Ectodermal cell (in vitro differentiated cells): ENCODE results near the gene CAMK2A.
A peak's percentile ranks its signal among the peaks of the same experiment; 100 is the strongest.

Experiments used
- H3K27ac ChIP-seq: 2 replicates; pipeline ENCODE4 v1.7.0; 2013; ENCODE audit warnings: mild to moderate bottlenecking, low read depth, low read length; ENCODE audit not compliant: insufficient read depth, poor library complexity, severe bottlenecking
- H3K27me3 ChIP-seq: 2 replicates; pipeline ENCODE4 v1.7.0; 2013; ENCODE audit warnings: mild to moderate bottlenecking, low read length; ENCODE audit not compliant: insufficient read depth, control insufficient read depth, poor library complexity, severe bottlenecking
- H3K36me3 ChIP-seq: one replicate; pipeline ENCODE4 v1.7.0; 2013; ENCODE audit warnings: low read length; ENCODE audit not compliant: control insufficient read depth, insufficient read depth
- H3K4me1 ChIP-seq: one replicate; pipeline ENCODE4 v1.7.0; 2013; ENCODE audit warnings: low read length; ENCODE audit not compliant: control insufficient read depth, insufficient read depth
- H3K4me3 ChIP-seq: 2 replicates; pipeline ENCODE4 v1.7.0; 2013; ENCODE audit warnings: low read depth, low read length, control low read depth; ENCODE audit not compliant: insufficient read depth
- H3K9me3 ChIP-seq: 2 replicates; pipeline ENCODE4 v1.7.0; 2013; ENCODE audit warnings: mild to moderate bottlenecking, low read length, moderate library complexity; ENCODE audit not compliant: control insufficient read depth
- WGBS, 2 experiments: methylation state at CpG; one replicate each; pipeline ENCODE4 v1.1.7; 2013; ENCODE audit warnings: missing lambda C conversion rate in 2 of 2; 5-methylcytosine and 5-hydroxymethylcytosine counted together

The CAMK2A gene

DNA sequence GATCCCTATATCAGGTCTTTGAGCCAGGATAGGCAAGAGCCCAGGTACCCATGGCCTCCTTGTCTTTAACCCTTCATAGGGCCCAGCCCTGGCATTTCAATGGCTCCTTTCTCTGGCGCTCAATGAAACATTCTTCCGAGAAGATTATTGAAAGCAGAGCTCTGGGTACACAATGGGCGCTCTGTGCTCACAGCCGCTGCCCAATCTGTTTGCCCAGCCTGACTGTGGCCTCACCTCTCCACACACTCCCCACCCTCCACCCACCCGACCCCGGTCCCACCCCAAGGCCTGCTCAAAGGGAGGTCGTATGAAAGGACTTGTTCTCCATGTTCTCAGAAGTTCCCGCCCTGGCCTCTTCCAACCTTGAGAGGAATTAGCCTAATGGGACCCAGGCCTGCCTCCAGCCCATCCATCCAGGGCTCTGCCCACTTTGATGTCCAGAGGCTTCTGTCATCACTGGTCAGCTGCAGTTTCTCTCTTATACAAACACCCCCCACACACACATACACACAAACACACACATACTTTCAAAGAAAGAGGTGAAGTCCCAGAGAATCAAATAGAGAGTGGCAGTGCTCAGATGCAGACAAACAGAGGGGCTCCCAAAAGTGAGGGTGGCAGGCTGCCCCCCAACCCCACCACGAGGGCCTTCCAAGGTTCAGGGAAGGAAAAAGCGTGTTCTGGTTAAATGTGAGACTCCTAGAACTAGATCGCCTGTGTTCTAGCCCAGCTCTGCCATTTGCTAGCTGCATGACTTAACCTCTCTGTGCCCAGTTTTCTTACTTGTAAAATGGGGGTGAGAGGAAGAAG, 18.2 kb upstream of the CAMK2A start:
- 89 to 90% methylated on average over 11 of the region's 11 CpGs for WGBS, 2 experiments
- H3K9me3 ChIP-seq: no peaks in the 10 kb centered on the region

DNA sequence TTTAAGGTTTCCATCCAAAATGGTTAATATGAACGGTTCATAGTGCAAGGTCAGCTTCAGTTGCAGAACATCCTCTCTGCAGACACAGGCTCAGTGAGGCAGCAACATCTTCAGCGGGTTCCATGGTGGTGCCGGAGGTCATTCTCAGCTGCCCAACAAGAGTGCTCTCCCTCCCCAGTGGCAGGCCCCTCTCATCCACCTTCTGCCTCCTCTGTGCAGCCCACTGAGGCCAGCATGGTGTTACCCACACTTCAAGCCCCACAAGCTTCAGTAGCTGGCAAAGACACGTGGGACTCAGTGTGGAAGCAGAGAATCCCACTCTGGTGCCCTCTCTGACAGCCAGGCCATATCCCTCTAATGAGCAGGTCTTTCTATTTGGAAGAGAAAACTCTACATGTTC, 17.2 kb upstream of the CAMK2A start:
- Histone ChIP-seq H3K4me1 (peaks cover 30% of the 10 kb centered on the region), H3K27me3 (no peaks in the 10 kb centered on the region), H3K27ac (no peak overlapping the region), H3K4me3 (no peak overlapping the region), H3K36me3 (no peaks in the 10 kb centered on the region), H3K9me3 (no peaks in the 10 kb centered on the region)
- 94 to 96% methylated on average over 4 of the region's 4 CpGs for WGBS, 2 experiments

More for the DNA sequence above, 18.2 kb upstream of the CAMK2A start:
- H3K27ac ChIP-seq: no peak overlapping the region
- no peak overlapping the region for H3K4me3 ChIP-seq
- no peaks in the 10 kb centered on the region for H3K27me3 ChIP-seq
- H3K4me1 ChIP-seq: peaks cover 27% of the 10 kb centered on the region
- H3K36me3 ChIP-seq: no peaks in the 10 kb centered on the region

DNA sequence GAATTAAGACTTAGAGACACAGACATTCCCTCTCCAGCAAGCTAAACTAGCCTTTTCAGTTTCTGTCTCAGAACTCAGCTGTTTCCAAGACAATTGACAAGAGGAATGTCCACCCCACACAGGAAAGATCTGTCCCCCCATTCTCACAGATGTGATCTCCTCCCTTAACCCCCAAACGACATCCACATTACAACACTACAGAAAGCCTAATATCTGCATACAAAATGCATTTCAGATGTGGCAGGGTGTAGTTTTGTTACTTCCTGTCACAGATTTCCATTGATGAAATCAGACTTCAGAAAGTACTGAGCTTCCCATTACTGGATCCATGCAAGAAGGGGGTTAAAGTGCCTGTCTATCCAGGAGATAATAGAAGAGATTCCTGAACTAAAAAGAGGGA, 16.0 kb upstream of the CAMK2A start:
- Histone ChIP-seq H3K4me1 (peaks cover 42% of the 10 kb centered on the region), H3K27me3 (peaks cover 3% of the 10 kb centered on the region), H3K4me3 (no peak overlapping the region), H3K27ac (no peak overlapping the region), H3K36me3 (no peaks in the 10 kb centered on the region), H3K9me3 (no peaks in the 10 kb centered on the region)
- WGBS, 2 experiments: 75% methylated on average over 1 of the region's 1 CpG; no CpG with 5 or more reads in 1 of the 2 experiments

DNA sequence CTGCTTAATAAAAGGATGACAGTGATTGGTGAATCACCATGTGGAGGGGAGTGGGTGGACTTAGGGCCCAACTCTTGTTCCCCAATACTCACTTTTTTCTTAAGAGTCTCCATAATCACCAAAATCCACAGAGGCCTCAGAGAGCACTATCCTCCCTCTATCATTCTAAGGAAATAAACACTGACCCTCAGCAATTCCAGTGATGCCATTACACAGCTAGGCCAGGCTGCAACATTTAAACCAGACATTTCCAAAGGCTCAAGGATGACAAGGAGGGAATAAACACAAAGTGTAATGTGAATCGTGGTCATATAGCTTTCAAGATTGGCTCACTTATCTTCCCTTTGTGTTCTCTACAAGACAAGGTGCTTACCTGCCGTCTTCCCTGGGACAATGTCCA, 15.5 kb upstream of the CAMK2A start:
- Histone ChIP-seq H3K9me3 (no peaks in the 10 kb centered on the region), H3K4me1 (peaks cover 47% of the 10 kb centered on the region), H3K36me3 (no peaks in the 10 kb centered on the region), H3K27ac (no peak overlapping the region), H3K4me3 (no peak overlapping the region), H3K27me3 (peaks cover 3% of the 10 kb centered on the region)
- 90 to 91% methylated on average over 2 of the region's 2 CpGs for WGBS, 2 experiments

DNA sequence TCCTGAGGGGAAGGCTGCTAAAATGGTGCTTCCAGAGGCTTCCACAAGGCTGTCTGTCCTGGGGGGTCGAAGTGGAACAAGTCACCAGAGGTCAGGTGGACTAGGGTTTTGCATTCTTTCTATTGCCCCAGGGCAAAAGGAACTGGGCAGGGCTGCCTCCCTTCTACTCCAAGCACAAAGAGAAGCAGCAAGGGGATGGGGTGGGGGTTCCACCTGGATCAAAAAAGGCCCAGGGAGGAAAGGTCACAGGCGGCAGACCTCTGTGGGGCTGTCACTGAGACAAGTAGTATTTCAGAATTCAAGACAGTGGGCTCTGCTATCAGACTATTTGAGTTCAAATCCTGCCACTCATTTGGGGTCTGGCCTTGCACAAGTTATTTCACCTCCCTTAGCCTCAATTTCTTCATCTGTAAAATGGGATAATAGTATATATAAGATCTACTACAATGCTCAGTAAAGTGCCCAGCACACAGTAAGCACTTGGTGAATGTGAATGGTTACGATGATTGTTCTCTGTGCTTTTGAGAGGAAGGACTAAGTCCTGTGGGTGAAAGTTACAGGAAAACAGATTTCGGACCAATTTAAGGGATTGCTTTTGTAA, 15.0 kb upstream of the CAMK2A start:
- Histone ChIP-seq H3K4me3 (no peak overlapping the region), H3K9me3 (no peaks in the 10 kb centered on the region), H3K27ac (no peak overlapping the region), H3K36me3 (no peaks in the 10 kb centered on the region), H3K27me3 (peaks cover 3% of the 10 kb centered on the region), H3K4me1 (peaks cover 49% of the 10 kb centered on the region)
- 86 to 90% methylated on average over 4 of the region's 4 CpGs for WGBS, 2 experiments

DNA sequence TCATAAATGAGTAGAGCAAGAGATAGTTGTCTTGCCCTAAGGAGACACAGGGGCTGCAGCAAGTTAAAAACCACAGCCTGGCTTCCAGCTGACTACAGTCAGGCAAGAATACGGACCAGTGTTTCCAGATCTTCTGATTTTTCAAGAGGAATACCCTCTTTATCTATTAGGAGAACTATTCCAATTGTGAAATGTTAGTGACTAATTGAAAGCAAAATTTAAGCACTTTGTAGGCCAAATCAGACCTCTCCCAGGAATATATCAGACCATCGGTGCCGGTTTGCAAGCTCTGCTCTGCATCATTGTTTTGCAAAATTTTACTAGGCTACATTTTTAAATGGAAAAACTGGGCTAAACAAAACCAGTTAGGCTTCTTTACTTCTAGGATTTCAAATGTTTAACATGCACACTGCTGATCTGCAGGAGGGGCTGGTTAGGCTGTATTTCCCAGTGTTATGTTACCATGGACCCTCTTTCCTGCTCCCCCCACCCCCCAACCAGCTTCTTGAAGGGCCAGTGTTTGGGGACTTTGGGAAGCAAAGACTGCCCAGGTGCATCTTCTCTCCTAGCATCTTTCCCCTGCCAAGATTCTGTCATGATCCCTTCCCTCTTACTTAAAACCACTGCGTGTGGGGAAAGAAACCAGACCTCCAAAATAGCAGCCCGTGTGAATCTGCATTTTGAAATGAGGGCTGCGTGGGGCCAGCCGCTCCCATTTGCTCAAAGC, 14.2 kb upstream of the CAMK2A start:
- no peak overlapping the region for H3K27ac ChIP-seq

DNA sequence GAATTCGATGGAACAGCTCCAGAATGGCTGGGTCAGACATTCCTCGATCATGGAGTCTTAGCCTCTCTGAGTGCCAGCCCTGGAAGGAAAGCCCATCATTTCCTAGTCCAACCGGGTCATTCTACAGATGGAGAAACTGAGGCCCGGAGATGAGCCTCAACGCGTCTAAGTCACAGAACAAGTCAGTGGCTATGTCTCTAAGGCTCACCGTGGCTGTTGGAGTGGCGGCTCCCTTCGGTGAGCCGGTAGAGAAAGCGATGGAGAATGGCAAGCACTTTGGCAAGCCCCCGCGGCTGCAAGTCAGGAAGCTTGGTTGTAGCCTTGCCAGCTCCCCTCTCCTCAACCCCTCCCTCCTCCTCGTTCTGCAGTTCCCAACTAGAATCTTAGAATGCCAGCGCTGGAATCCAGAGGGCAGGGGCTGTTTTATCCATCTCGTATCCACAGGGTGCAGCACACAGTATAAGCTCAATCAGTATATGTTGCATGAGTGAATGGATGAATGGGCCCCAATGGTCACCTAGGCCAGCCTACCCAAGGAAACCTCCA, 13.6 kb upstream of the CAMK2A start:
- H3K9me3 ChIP-seq: no peaks in the 10 kb centered on the region
- H3K4me1 ChIP-seq: peaks cover 44% of the 10 kb centered on the region
- H3K36me3 ChIP-seq: no peaks in the 10 kb centered on the region
- no peak overlapping the region for H3K27ac ChIP-seq
- peak overlapping the region; percentile 42 for H3K4me3 ChIP-seq
- WGBS, 2 experiments: 15 to 16% methylated on average over 16 of the region's 16 CpGs
- H3K27me3 ChIP-seq: peaks cover 3% of the 10 kb centered on the region

More for the DNA sequence above, 14.2 kb upstream of the CAMK2A start:
- Histone ChIP-seq H3K4me3 (no peak overlapping the region), H3K27me3 (peaks cover 3% of the 10 kb centered on the region), H3K36me3 (no peaks in the 10 kb centered on the region), H3K9me3 (no peaks in the 10 kb centered on the region), H3K4me1 (peaks cover 45% of the 10 kb centered on the region)
- 68 to 69% methylated on average over 6 to 7 of the region's 7 CpGs for WGBS, 2 experiments

DNA sequence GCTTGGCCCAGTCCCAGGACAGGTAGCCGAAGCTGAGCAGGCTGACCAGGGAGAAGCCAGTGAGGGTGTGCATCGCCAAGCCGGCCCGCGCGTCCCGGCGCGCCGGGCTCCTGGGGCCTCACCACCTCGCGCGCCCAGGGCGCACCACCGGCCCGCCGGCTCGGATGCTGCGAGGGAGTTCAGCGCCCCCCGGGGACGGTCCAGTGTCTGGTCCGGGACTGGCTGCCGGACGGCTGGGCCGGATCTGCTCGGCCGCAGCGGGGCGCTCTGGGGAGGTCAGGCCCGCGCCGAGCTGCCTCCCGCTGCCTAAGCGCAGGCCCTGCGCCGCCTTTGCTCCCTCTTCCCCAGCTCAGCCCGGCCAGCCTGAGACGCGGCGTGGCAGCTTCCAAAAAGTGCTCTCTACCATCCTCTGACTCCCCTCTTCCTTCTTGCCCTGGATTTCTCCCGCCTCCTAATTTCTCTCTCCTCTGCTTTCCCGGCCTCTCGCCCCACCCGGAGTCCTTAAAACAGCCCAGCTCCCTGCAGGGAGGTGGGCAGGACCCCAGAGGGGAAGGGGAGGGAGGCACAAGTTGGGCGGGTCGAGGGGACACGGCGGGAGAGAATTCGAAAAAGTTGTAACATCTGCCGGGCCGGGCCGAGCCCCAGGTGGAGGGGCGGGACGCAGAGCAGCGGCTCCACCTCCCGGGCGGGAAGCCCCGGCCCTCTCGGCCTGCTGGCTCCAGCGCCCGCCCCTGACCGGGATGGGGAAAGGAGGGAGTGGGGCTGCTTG, 12.9 kb upstream of the CAMK2A start, which contains the start of gene ARSI:
Gene ARSI, minus strand, starts transcription at position 605 of the 769 bp plus-strand sequence. Its CDS starts 532 bp downstream, at position 73.
- H3K9me3 ChIP-seq: no peaks in the 10 kb centered on the region
- no peaks in the 10 kb centered on the region for H3K36me3 ChIP-seq
- peak within 1 kb of the TSS; percentile 42 for H3K4me3 ChIP-seq
- WGBS, 2 experiments: 1% methylated on average over 63 of the region's 63 CpGs
- peaks cover 44% of the 10 kb centered on the region for H3K4me1 ChIP-seq
- peaks cover 3% of the 10 kb centered on the region for H3K27me3 ChIP-seq
- H3K27ac ChIP-seq: peak within 1 kb of the TSS; percentile 70

DNA sequence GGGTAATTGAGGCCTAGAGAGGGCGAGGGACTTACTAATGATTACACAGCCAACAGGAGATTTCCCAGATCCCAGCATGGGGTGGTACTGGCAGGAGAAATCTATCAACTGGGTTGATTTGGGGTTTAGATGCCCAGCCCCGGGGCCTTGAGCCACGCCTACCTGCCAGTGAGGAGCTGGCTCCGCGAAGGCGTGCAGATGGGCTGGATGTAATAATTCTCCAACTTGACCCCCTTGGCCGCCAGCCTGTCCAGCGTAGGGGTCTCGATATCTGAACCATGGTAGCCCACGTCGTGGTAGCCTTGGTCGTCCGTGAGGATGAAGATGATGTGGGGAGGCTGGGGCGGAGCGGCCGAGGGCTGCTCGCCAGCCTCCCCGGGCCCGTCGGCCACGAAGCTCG, 12.3 kb upstream of the CAMK2A start:
- H3K4me1 ChIP-seq: peaks cover 44% of the 10 kb centered on the region
- H3K36me3 ChIP-seq: no peaks in the 10 kb centered on the region
- H3K27ac ChIP-seq: no peak overlapping the region
- H3K9me3 ChIP-seq: no peaks in the 10 kb centered on the region
- WGBS, 2 experiments: 38 to 39% methylated on average over 22 of the region's 22 CpGs
- peak overlapping the region; percentile 42 for H3K4me3 ChIP-seq
- peaks cover 3% of the 10 kb centered on the region for H3K27me3 ChIP-seq
